T-helper 2 cell treated with Interferon-gamma antibody and Interleukin-4, amounts not matched to agents 100 ng/mL and 5 ng/mL, for 36 hours (primary cell): ENCODE results near the gene LRRC45. TPM values are rescaled to one million over a fixed set of nuclear protein-coding genes. Genes with fewer than 3 reads are reported as not detected.

Experiments
- intact Hi-C: fragments of 100-400 bp; cut with micrococcal nuclease; formaldehyde crosslinking; loops from one replicate; pipeline ENCODE4 v1.15.1; 2023
- total RNA-seq: library from RNA; stranded (reverse); gene quantifications from 2 replicates; pipeline ENCODE4 v1.2.3, GENCODE V29; 2022

The LRRC45 gene
- total RNA-seq, 1 donor from 2014 or later: 46.6 TPM

- intact Hi-C loops: no loop called here
Observed at GRCh38 chr17:82061047-82061925, 38.2 kb downstream of the LRRC45 start.

GRCh38 chr17:82062076-82062983 is 39.2 kb downstream of the LRRC45 start:
- intact Hi-C loops: no loop called here

- intact Hi-C loops: no loop called here
Observed at GRCh38 chr17:82062984-82063368, 39.9 kb downstream of the LRRC45 start.

GRCh38 chr17:82063424-82064415 is 40.6 kb downstream of the LRRC45 start:
- intact Hi-C loops: no loop called here

GRCh38 chr17:82064433-82065192 is 41.5 kb downstream of the LRRC45 start:
- intact Hi-C loops: no loop called here

GRCh38 chr17:82065193-82065637 is 42.1 kb downstream of the LRRC45 start:
- intact Hi-C loops: no loop called here

GRCh38 chr17:82065638-82066303 is 42.7 kb downstream of the LRRC45 start, which contains the start of gene DUS1L:
TSS of gene DUS1L (minus strand) at chr17:82065804. CDS start at chr17:82065059, 745 bp downstream.
- intact Hi-C loops: no loop called here

- intact Hi-C loops: no loop called here
Observed at GRCh38 chr17:82070611-82071010, 47.5 kb downstream of the LRRC45 start.

- intact Hi-C loops: no loop called here
Observed at GRCh38 chr17:82072827-82073226, 49.7 kb downstream of the LRRC45 start.

- intact Hi-C loops: no loop called here
Observed at GRCh38 chr17:82073446-82073845, 50.3 kb downstream of the LRRC45 start.

GRCh38 chr17:82076018-82076784 is 53.1 kb downstream of the LRRC45 start:
- intact Hi-C loops: no loop called here

- intact Hi-C loops: no loop called here
Observed at GRCh38 chr17:82076785-82077591, 53.9 kb downstream of the LRRC45 start.

GRCh38 chr17:82077617-82078358 is 54.7 kb downstream of the LRRC45 start:
- intact Hi-C loops: no loop called here

- intact Hi-C loops: no loop called here
Observed at GRCh38 chr17:82078433-82078832, 55.3 kb downstream of the LRRC45 start.

- intact Hi-C loops: no loop called here
Observed at GRCh38 chr17:82079001-82079677, 56.0 kb downstream of the LRRC45 start.

- intact Hi-C loops: no loop called here
Observed at GRCh38 chr17:82080048-82080788, 57.1 kb downstream of the LRRC45 start.
